ENCODE measurements around the gene DNAAF8.

Gene DNAAF8

DNA sequence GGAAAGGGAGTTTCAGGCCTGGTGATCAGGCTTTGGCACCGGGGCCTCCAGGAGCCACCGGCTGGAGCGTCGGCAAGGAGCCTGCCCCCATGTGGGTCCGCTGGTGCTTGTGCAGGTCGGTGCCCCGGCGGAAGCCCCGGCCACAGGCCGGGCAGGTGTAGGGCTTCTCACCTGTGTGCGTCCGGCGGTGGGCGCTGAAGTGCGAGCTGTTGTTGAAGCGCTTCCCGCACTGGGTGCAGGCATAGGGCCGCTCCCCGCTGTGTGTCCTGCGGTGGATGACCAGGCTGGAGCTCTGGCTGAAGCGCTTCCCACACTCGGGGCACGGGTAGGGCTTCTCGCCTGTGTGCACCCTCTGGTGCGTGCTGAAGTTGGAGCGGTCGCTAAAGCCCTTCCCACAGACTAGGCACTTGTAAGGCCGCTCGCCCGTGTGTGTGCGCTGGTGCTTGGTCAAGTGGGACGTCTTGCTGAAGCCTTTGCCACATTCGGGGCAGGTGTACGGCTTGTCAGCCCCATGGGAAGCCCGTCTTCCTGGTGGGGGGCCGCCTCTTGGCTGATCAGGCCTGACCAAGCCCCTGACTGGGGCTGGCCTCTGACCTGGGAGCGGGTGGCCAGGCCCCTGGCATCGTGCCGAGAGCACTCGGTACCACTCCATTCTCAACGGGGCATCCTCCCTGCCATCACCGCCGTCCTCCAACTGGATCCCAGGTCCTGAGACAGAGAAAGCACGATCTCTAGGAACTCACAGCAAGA, 18.2 kb downstream of the DNAAF8 start:
- DNase-seq (ENCODE audit: low read depth) = no peak

DNA sequence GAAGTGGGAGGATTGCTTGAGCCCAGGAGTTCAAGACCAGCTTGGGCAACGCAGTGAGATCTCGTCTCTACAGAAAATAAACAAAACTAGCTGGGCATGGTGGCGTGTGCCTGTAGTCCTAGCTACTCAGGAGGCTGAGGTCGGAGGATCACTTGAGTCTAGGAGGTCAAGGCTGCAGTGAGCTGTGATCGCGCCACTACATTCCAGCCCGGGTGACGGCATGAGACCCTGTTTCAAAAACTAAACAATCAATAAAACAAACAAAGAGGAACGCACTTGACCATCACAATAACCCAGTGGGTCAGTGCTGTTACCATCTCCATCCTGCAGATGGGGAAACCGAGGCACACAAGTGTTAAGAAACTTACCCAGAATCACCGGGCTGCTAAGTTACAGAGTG, 18.9 kb downstream of the DNAAF8 start:
- DNase-seq (ENCODE audit: low read depth) = no peak

DNA sequence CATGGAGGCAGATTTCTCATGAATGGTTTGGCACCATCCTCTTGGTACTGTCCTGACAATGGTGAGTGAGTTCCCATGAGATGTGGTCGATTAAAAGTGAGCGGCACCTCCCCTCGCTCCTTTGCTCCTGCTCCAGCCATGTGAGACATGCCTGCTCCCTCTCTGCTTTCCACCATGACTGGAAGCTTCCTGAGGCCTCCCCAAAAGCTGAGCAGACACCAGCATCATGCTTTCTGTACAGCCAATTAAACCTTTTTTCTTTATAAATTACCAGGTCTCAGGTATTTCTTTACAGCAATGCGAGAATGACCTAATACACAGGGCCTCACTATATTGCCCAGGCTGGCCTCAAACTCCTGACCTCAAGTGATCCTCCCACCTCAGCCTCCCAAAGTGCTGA, 20.5 kb downstream of the DNAAF8 start:
- DNase-seq (ENCODE audit: low read depth) = no peak

DNA sequence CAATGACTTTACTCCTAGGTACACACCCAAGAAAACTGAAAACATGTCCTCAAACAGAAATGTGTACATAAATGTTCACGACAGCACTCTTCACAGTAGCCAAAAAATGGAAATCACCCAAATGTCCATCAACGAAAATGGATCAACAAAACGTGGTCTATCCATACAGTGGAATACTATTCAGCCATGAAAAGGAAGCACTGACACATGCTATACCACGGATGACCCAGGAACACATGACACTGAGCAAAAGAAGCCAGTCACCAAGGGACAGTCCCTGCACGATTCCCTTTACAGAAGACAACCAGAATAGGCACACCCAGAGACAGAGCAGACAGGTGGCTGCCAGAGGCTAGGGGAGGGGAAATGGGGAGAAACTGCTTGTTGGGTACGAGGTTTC, 21.4 kb downstream of the DNAAF8 start:
- no peak for DNase-seq (ENCODE audit: low read depth)

GRCh38 chr16:4760221-4760910, 26.0 kb downstream of the DNAAF8 start:
- no peak for DNase-seq (ENCODE audit: low read depth)

DNA sequence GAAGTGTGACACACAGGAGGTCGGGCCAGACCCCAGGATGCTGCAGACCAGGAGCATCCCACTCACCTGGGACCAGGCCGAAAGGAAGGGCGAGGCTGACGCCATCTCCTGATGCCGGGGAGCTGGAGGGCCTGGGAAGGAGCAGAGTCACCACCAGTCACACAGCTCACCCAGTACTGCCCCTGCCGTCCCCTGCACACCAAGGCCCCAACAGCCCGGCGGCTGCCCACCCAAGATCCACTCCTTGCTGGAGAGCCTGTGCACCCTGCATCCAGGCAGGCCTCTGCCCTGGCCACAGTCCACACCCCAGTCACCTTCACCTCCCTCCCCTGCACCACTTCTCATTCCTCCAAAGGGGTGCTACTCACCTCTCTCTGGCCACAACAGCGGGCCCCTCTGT, 27.9 kb downstream of the DNAAF8 start:
- DNase-seq (ENCODE audit: low read depth) = no peak

GRCh38 chr16:4763791-4764190, 29.5 kb downstream of the DNAAF8 start:
- no peak for DNase-seq (ENCODE audit: low read depth)

DNA sequence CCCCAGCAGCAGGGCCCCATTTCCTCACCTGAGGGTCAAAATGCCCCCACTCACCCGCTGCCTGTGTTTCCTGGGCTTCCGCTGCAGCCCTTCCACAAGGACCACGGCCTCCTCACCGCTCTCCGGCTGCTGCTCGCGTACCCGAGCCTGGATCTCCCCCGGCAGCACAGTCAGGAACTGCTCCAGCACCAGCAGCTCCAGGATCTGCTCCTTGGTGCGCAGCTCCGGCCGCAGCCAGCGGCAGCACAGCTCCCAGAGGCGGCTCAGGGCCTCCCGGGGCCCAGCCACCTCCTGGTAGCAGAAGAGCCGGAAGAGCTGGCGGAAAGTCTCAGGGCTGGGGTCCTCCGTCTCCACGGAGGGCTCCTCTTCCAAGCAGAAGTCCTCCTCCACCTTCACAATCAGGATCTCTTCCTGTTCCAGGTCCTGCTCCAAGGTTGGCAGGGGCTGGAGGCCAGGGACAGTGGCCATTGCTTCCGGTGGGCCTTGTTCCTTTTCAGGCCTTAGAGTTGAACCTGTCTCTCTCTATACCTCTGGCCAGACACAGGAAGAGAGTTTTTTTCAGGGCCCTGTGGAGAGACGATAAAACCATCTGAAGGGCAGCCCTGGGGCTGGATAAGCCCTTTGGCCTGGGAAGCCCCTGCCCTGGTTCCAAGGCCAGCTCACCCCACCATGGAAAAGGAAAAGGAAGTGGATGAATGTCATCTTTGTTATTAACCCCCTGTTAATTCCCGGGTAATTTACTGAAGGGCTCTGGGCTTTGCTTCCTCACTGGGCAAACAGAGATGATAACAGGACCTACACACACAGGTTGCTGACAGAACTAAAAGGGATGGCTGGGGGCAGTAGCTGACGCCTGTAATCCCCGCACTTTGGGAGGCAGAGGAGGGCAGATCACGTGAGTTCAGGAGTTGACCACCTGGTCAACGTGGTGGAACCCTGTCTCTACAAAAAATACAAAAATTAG, 31.5 kb downstream of the DNAAF8 start:
- DNase-seq (ENCODE audit: low read depth) = no peak

- peak; percentile 94 for DNase-seq (ENCODE audit: low read depth)
These were observed 32.7 kb downstream of the DNAAF8 start, which contains the start of gene ZNF500 for GRCh38 chr16:4766875-4767628. TSS of gene ZNF500 (minus strand) at chr16:4767162. CDS start at chr16:4765978, 1,184 bp downstream.

DNA sequence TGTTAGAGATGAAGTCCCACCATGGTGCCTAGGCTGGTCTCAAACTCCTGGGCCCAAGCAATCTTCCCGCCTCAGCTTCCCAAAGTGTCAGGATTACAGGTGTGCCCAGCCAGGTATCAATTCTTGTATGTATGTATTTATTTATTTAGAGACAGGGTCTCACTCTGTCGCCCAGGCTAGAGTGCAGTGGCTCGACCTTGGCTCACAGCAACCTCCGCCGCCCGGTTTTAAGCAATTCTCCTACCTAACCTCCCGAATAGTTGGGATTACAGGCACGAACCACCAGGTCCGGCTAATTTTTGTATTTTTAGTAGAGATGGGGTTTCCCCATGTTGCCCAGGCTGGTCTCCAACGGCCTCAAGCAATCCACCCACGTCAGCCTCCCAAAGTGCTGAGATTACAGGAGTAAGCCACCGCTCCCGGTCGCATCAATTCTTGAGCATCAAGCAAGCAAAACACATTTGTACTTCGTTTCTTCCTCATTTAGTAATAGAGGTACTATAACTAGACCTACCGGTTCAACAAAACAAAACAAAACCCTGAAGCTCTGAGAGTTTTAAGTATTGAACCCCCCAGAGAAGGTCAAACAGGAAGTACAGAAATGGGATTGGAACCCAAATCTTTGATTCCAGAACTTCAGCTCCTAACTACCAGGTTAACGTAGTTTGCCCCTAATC, 33.7 kb downstream of the DNAAF8 start:
- DNase-seq (ENCODE audit: low read depth) = no peak

GRCh38 chr16:4768549-4769305, 34.4 kb downstream of the DNAAF8 start:
- peak; percentile 69 for DNase-seq (ENCODE audit: low read depth)

DNA sequence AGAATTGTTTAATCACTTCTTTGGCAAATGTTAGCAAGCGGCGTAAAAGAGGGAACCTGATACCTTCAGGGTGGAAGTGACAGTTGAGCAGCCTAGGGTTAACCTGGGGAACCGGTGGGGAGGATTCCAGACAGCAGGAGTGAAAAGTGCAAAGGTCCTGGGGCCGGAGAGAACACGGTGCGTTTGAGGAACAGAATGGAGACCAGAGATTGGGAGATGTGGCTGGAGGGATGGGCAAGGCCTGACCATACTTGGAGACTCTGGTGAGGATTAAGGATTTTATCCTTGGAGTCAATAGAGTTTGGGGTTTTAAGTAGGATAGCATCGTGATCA, 34.9 kb downstream of the DNAAF8 start:
- DNase-seq (ENCODE audit: low read depth) = no peak

DNA sequence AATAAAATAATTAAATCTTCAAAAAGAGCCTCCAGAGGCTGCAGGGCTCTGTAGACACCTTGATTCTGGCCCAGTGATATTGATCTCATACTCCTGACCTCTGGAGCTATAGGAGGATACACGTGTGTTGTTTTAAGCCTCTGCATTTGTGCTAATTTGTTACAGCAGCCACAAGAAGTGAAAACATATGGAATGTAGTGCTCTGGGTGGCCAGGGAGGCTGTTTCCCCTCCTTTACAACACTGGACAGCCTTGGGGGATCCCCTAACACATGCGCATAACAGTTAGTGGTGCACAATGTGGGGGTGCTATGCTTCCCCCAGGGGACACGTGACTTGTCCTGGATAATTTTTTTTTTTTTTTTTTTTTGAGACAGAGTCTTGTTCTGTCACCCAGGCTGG, 37.3 kb downstream of the DNAAF8 start:
- DNase-seq (ENCODE audit: low read depth) = no peak

DNA sequence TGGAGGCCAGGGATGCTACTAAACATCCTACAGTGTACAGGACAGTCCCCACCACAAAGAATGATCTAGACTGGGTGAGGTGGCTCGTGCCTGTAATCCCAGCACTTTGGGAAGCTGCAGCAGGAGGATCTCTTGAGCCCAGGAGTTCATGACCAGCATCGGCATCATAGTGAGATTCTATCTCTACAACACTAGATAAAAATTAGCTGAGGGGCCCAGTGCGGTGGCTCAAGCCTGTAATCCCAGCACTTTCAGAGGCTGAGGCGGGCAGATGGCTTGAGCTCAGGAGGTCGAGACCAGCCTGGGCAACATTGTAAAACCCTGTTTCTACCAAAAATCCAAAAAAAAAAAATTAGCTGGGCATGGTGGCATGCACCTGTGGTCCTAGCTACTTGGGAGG, 38.0 kb downstream of the DNAAF8 start:
- DNase-seq (ENCODE audit: low read depth) = no peak

- no peak for DNase-seq (ENCODE audit: low read depth)
These were observed 40.7 kb downstream of the DNAAF8 start for GRCh38 chr16:4775005-4775404.

DNA sequence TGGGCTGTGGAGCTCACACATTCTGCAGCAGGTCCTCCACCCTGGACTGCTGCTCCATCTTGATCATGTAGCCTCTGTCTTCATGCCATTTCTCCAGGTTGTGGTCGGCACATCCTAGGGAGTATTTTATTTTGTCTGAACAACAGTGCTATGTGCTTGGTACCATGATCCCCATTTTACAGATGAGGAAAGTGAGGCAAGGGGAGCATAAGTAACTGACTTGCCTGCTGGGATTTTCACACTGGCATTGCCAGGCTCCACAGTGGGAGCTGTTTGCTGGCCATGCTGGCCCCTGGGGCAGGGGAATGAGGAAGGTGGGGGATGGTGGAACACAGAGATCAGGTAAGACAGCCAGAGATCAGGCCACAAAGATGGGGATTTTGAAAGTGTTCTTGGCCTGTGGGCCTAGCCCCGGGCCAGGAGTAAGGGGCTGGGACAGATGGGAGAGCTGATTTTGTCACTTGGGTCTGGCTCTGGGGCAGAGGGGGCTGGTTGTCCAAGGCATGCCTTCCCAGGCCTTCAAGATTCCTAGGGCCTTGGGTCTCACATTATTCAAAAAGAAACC, 41.9 kb downstream of the DNAAF8 start:
- no peak for DNase-seq (ENCODE audit: low read depth)

DNA sequence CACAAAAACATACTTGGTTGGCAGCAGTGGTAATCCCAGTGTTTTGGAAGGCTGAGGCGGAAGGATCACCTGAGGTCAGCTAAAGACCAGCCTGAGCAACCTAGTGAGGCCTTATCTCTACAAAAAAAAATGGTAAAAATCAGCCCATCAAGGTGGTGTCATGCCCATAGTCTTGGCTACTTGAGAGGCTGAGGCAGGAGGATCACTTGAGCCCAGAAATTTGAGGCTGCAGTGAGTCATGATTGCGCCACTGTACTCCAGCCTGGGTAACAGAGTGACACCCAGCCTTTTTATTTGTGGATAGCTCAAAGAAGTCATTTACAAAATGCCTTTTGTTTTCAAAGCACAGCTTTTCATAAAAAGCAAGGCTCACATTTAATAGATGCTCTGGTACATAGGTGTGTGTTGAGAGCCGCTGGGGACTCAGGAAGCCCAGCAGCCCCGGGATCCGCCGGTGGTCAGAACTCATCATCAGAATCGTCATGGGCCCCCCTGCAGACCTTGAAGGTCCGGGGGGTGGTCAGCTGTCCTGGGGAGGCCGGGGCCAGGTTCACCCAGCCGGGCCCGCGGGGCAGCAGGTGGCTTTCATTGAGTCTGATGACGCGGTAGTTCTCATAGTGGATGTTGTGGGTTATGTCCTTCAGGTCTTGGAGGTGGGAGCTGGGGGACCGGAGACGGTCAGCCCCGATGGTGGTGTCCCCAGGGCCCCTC, 43.2 kb downstream of the DNAAF8 start:
- DNase-seq (ENCODE audit: low read depth) = no peak

- no peak for DNase-seq (ENCODE audit: low read depth)
These were observed 43.7 kb downstream of the DNAAF8 start for GRCh38 chr16:4778050-4778392.

GRCh38 chr16:4780235-4780634, 45.9 kb downstream of the DNAAF8 start:
- DNase-seq (ENCODE audit: low read depth) = no peak
